B cell (primary cell): ENCODE results near the gene UTP11.

Experiments
- EZH2 ChIP-seq: IDR thresholded peaks from 2 replicates; pipeline ENCODE4 v1.6.1; 2012; ENCODE audit warnings: borderline replicate concordance, low read depth, mild to moderate bottlenecking, moderate library complexity, low read length; ENCODE audit not compliant: insufficient read depth, poor library complexity, severe bottlenecking
- TF ChIP-seq, protein P1 (sequence below): fragments of 200-600 bp; IDR thresholded peaks from one replicate; pipeline ENCODE4 v1.8.0; 2022; ENCODE audit warnings: antibody characterized with exemption, mild to moderate bottlenecking

GRCh38 chr1:38028105-38028591 is 15.6 kb downstream of the UTP11 start:
- TF ChIP-seq, protein P1, sequence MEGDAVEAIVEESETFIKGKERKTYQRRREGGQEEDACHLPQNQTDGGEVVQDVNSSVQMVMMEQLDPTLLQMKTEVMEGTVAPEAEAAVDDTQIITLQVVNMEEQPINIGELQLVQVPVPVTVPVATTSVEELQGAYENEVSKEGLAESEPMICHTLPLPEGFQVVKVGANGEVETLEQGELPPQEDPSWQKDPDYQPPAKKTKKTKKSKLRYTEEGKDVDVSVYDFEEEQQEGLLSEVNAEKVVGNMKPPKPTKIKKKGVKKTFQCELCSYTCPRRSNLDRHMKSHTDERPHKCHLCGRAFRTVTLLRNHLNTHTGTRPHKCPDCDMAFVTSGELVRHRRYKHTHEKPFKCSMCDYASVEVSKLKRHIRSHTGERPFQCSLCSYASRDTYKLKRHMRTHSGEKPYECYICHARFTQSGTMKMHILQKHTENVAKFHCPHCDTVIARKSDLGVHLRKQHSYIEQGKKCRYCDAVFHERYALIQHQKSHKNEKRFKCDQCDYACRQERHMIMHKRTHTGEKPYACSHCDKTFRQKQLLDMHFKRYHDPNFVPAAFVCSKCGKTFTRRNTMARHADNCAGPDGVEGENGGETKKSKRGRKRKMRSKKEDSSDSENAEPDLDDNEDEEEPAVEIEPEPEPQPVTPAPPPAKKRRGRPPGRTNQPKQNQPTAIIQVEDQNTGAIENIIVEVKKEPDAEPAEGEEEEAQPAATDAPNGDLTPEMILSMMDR = no peak
- no peak for TF ChIP-seq EZH2
